SK-N-SH (cell line): ENCODE results near the gene MGAT1.

Experiments used
- CHD2 ChIP-seq: fragments of 150-350 bp; IDR thresholded peaks from 2 replicates; pipeline ENCODE4 v1.6.1; 2018; ENCODE audit warnings: low read length; ENCODE audit not compliant: partially characterized antibody
- CTCF ChIP-seq: fragments of 200-600 bp; sonication (generic); IDR thresholded peaks from 2 replicates; pipeline ENCODE4 v1.6.1; 2017; ENCODE audit warnings: antibody characterized with exemption, mild to moderate bottlenecking, moderate library complexity
- EP300 ChIP-seq, 2 experiments: IDR thresholded peaks; 2 replicates each; pipeline versions ENCODE4 v1.4.0 to v1.6.1; 2012; ENCODE audit warnings: borderline replicate concordance in 1 of 2, low read depth in 1 of 2, low read length in 1 of 2
- IRF3 ChIP-seq: fragments of 150-350 bp; IDR thresholded peaks from 2 replicates; pipeline ENCODE4 v1.6.1; 2016; ENCODE audit warnings: mild to moderate bottlenecking, low read depth, low read length
- MAX ChIP-seq: IDR thresholded peaks from 2 replicates; pipeline ENCODE4 v1.4.0; 2012; ENCODE audit warnings: low read depth
- MXI1 ChIP-seq: IDR thresholded peaks from 2 replicates; pipeline ENCODE4 v1.6.1; 2012; ENCODE audit warnings: mild to moderate bottlenecking, low read depth, low read length, improper control_type of control experiment
- POLR2AphosphoS5 ChIP-seq: IDR thresholded peaks from 2 replicates; pipeline ENCODE4 v1.6.1; 2012; ENCODE audit warnings: low read depth, low read length
- RAD21 ChIP-seq: IDR thresholded peaks from 2 replicates; pipeline ENCODE4 v1.6.1; 2012; ENCODE audit warnings: mild to moderate bottlenecking, low read length
- RCOR1 ChIP-seq: fragments of 150-350 bp; IDR thresholded peaks from 2 replicates; pipeline ENCODE4 v1.6.1; 2017; ENCODE audit warnings: antibody characterized with exemption, low read length
- REST ChIP-seq: IDR thresholded peaks from 2 replicates; pipeline ENCODE4 v1.6.1; 2012; ENCODE audit warnings: mild to moderate bottlenecking, low read depth, low read length, moderate library complexity
- RFX5 ChIP-seq: IDR thresholded peaks from 2 replicates; pipeline ENCODE4 v1.6.1; 2012; ENCODE audit warnings: mild to moderate bottlenecking, improper control_type of control experiment, low read length
- RXRA ChIP-seq: IDR thresholded peaks from 2 replicates; pipeline ENCODE4 v1.4.0; 2012; ENCODE audit warnings: low read depth, mild to moderate bottlenecking, borderline replicate concordance
- USF1 ChIP-seq: IDR thresholded peaks from 2 replicates; pipeline ENCODE4 v1.4.0; 2012; ENCODE audit warnings: low read depth, borderline replicate concordance
- USF2 ChIP-seq: fragments of 150-350 bp; IDR thresholded peaks from 2 replicates; pipeline ENCODE4 v1.6.1; 2017; ENCODE audit warnings: antibody characterized with exemption, low read length, low read depth, borderline replicate concordance

GRCh38 chr5:180797256-180798192, 5.1 kb downstream of the MGAT1 start:
- TF ChIP-seq REST = no peak
- no peak for TF ChIP-seq RAD21
- TF ChIP-seq CTCF = no peak
- no peak for TF ChIP-seq MXI1
- no peak for TF ChIP-seq MAX
- no peak for TF ChIP-seq RFX5
- TF ChIP-seq POLR2AphosphoS5 = no peak
- TF ChIP-seq RXRA = no peak
- TF ChIP-seq USF1 = no peak
- no peak for TF ChIP-seq EP300 (IDR thresholded peaks at IDR 0.05; ENCODE audit: borderline replicate concordance in 1 of 2, low read depth in 1 of 2, low read length in 1 of 2)
- no peak for TF ChIP-seq IRF3
- no peak for TF ChIP-seq CHD2
- no peak for TF ChIP-seq USF2
- no peak for TF ChIP-seq RCOR1
